ENCODE data around the gene ADI1. TPM values are rescaled to one million over a fixed set of nuclear protein-coding genes. Genes with fewer than 3 reads are reported as not detected.
"Not testable (repeated sequence)": the region's sequence is repeated elsewhere in the genome, so short reads cannot be mapped to it uniquely, and the experiment has no call there.

Gene ADI1
- total RNA-seq, 2 donors from 2014 or later = 130 to 184 TPM

GRCh38 chr2:3494984-3495666, 24.2 kb downstream of the ADI1 start:
- no peak for TF ChIP-seq CTCF (IDR thresholded peaks at IDR 0.05)
- DNase-seq (ENCODE audit: low spot score) = peak; percentile 38
- Histone ChIP-seq H3K27me3 (no peaks in the 10 kb centered on the region), H3K4me1 (peaks cover 0 to 13% of the 10 kb centered on the region in 2 donors), H3K4me3 (no peak overlapping the region), H3K9me3 (no peaks in the 10 kb centered on the region), H3K27ac (no peak overlapping the region), H3K36me3 (peaks cover 47% of the 10 kb centered on the region)

GRCh38 chr2:3493615-3494007, 25.7 kb downstream of the ADI1 start:
- Histone ChIP-seq H3K4me1 (peaks cover 0 to 13% of the 10 kb centered on the region in 2 donors), H3K27ac (peak overlapping the region; percentile 37 to 55), H3K36me3 (peaks cover 32% of the 10 kb centered on the region), H3K9me3 (no peaks in the 10 kb centered on the region), H3K27me3 (no peaks in the 10 kb centered on the region), H3K4me3 (peak overlapping the region in 1 of 2 donors; percentile 15)
- no peak for TF ChIP-seq CTCF (IDR thresholded peaks at IDR 0.05)
- peak; percentile 59 for DNase-seq (ENCODE audit: low spot score)

- Histone ChIP-seq H3K4me1 (peaks cover 0 to 13% of the 10 kb centered on the region in 2 donors), H3K36me3 (peaks cover 28% of the 10 kb centered on the region), H3K4me3 (no peak overlapping the region), H3K27me3 (no peaks in the 10 kb centered on the region), H3K9me3 (no peaks in the 10 kb centered on the region), H3K27ac (peak overlapping the region; percentile 37 to 55)
- TF ChIP-seq CTCF (IDR thresholded peaks at IDR 0.05) = no peak
- peak; percentile 68 for DNase-seq (ENCODE audit: low spot score)
These were observed 26.2 kb downstream of the ADI1 start for GRCh38 chr2:3492951-3493614.

- H3K9me3 ChIP-seq; H3K27ac ChIP-seq; DNase-seq (ENCODE audit: low spot score); H3K4me3 ChIP-seq; H3K27me3 ChIP-seq: not testable (repeated sequence)
- Histone ChIP-seq H3K4me1 (peaks cover 0 to 13% of the 10 kb centered on the region in 2 donors), H3K36me3 (peaks cover 24% of the 10 kb centered on the region)
These were observed 26.9 kb downstream of the ADI1 start for GRCh38 chr2:3492475-3492787.

GRCh38 chr2:3491716-3492474, 27.4 kb downstream of the ADI1 start:
- DNase-seq (ENCODE audit: low spot score) = no peak
- no peaks in the 10 kb centered on the region for H3K27me3 ChIP-seq
- H3K9me3 ChIP-seq = no peaks in the 10 kb centered on the region
- peaks cover 18% of the 10 kb centered on the region for H3K36me3 ChIP-seq
- H3K4me1 ChIP-seq = peaks cover 0 to 13% of the 10 kb centered on the region in 2 donors
- TF ChIP-seq CTCF (IDR thresholded peaks at IDR 0.05) = no peak
- H3K27ac ChIP-seq = no peak overlapping the region
- no peak overlapping the region for H3K4me3 ChIP-seq

GRCh38 chr2:3491306-3491705, 28.0 kb downstream of the ADI1 start:
- DNase-seq (ENCODE audit: low spot score) = no peak
- peaks cover 0 to 13% of the 10 kb centered on the region in 2 donors for H3K4me1 ChIP-seq
- H3K27ac ChIP-seq = no peak overlapping the region
- peaks cover 13% of the 10 kb centered on the region for H3K36me3 ChIP-seq
- no peaks in the 10 kb centered on the region for H3K9me3 ChIP-seq
- no peak overlapping the region for H3K4me3 ChIP-seq
- no peak for TF ChIP-seq CTCF (IDR thresholded peaks at IDR 0.05)
- no peaks in the 10 kb centered on the region for H3K27me3 ChIP-seq
